Measurements from ENCODE around the gene HDLBP.
"Not testable (repeated sequence)": the region's sequence is repeated elsewhere in the genome, so short reads cannot be mapped to it uniquely, and the experiment has no call there.

The HDLBP gene

GRCh38 chr2:241330616-241330981 is 15.1 kb upstream of the HDLBP start:
- TF ChIP-seq POLR2AphosphoS5 (IDR thresholded peaks at IDR 0.05; ENCODE audit: low read depth, low read length) = no peak
- no peak; the same call in 1 of the 2 replicates for TF ChIP-seq POLR2A (IDR thresholded peaks at IDR 0.05; ENCODE audit: low read depth, low read length)
- TF ChIP-seq TAF1 (IDR thresholded peaks at IDR 0.05; ENCODE audit: borderline replicate concordance, low read depth, low read length) = no peak
- no peak for FAIRE-seq
- DNase-seq (ENCODE audit: insufficient read length) = no peak

- DNase-seq (ENCODE audit: insufficient read length) = no peak
- FAIRE-seq = no peak
- TF ChIP-seq POLR2A (IDR thresholded peaks at IDR 0.05; ENCODE audit: low read depth, low read length) = 0 out of 2 replicates have a peak, but pooled peaks have one; percentile 11
- TF ChIP-seq TAF1 (IDR thresholded peaks at IDR 0.05; ENCODE audit: borderline replicate concordance, low read depth, low read length) = no peak
- peak; percentile 56; the same call in 1 of the 2 replicates for TF ChIP-seq POLR2AphosphoS5 (IDR thresholded peaks at IDR 0.05; ENCODE audit: low read depth, low read length)
These were observed 14.5 kb upstream of the HDLBP start for GRCh38 chr2:241329669-241330615.

- TF ChIP-seq POLR2A (IDR thresholded peaks at IDR 0.05; ENCODE audit: low read depth, low read length) (no peak), POLR2AphosphoS5 (IDR thresholded peaks at IDR 0.05; ENCODE audit: low read depth, low read length) (no peak), TAF1 (IDR thresholded peaks at IDR 0.05; ENCODE audit: borderline replicate concordance, low read depth, low read length) (no peak)
- FAIRE-seq (no peak), DNase-seq (ENCODE audit: insufficient read length) (no peak)
These were observed 9.8 kb upstream of the HDLBP start for GRCh38 chr2:241325257-241325656.

GRCh38 chr2:241324775-241325174 is 9.3 kb upstream of the HDLBP start:
- TF ChIP-seq POLR2A (IDR thresholded peaks at IDR 0.05; ENCODE audit: low read depth, low read length) (no peak), TAF1 (IDR thresholded peaks at IDR 0.05; ENCODE audit: borderline replicate concordance, low read depth, low read length) (no peak), POLR2AphosphoS5 (IDR thresholded peaks at IDR 0.05; ENCODE audit: low read depth, low read length) (no peak)
- FAIRE-seq = no peak
- DNase-seq (ENCODE audit: insufficient read length) = no peak

- no peak for FAIRE-seq
- TF ChIP-seq POLR2AphosphoS5 (IDR thresholded peaks at IDR 0.05; ENCODE audit: low read depth, low read length) = no peak
- no peak for TF ChIP-seq POLR2A (IDR thresholded peaks at IDR 0.05; ENCODE audit: low read depth, low read length)
- TF ChIP-seq TAF1 (IDR thresholded peaks at IDR 0.05; ENCODE audit: borderline replicate concordance, low read depth, low read length) = no peak
- no peak for DNase-seq (ENCODE audit: insufficient read length)
These were observed 8.3 kb upstream of the HDLBP start for GRCh38 chr2:241323778-241324177.

- no peak for DNase-seq (ENCODE audit: insufficient read length)
- no peak for TF ChIP-seq TAF1 (IDR thresholded peaks at IDR 0.05; ENCODE audit: borderline replicate concordance, low read depth, low read length)
- no peak for TF ChIP-seq POLR2A (IDR thresholded peaks at IDR 0.05; ENCODE audit: low read depth, low read length)
- no peak for TF ChIP-seq POLR2AphosphoS5 (IDR thresholded peaks at IDR 0.05; ENCODE audit: low read depth, low read length)
- no peak for FAIRE-seq
These were observed 6.4 kb upstream of the HDLBP start for GRCh38 chr2:241321886-241322285.

GRCh38 chr2:241321033-241321432 is 5.6 kb upstream of the HDLBP start:
- FAIRE-seq (no peak), DNase-seq (ENCODE audit: insufficient read length) (no peak)
- TF ChIP-seq POLR2A (IDR thresholded peaks at IDR 0.05; ENCODE audit: low read depth, low read length) (no peak), TAF1 (IDR thresholded peaks at IDR 0.05; ENCODE audit: borderline replicate concordance, low read depth, low read length) (no peak), POLR2AphosphoS5 (IDR thresholded peaks at IDR 0.05; ENCODE audit: low read depth, low read length) (no peak)

- DNase-seq (ENCODE audit: insufficient read length) (no peak), FAIRE-seq (no peak)
These were observed 4.9 kb upstream of the HDLBP start for GRCh38 chr2:241320394-241320793.

GRCh38 chr2:241318830-241319229 is 3.4 kb upstream of the HDLBP start:
- DNase-seq (ENCODE audit: insufficient read length); FAIRE-seq: not testable (repeated sequence)

More at GRCh38 chr2:241320394-241320793, 4.9 kb upstream of the HDLBP start:
- no peak for TF ChIP-seq POLR2A (IDR thresholded peaks at IDR 0.05; ENCODE audit: low read depth, low read length)
- TF ChIP-seq TAF1 (IDR thresholded peaks at IDR 0.05; ENCODE audit: borderline replicate concordance, low read depth, low read length) = no peak
- no peak for TF ChIP-seq POLR2AphosphoS5 (IDR thresholded peaks at IDR 0.05; ENCODE audit: low read depth, low read length)

- FAIRE-seq (no peak), DNase-seq (ENCODE audit: insufficient read length) (no peak)
- TF ChIP-seq POLR2A (IDR thresholded peaks at IDR 0.05; ENCODE audit: low read depth, low read length) (no peak), POLR2AphosphoS5 (IDR thresholded peaks at IDR 0.05; ENCODE audit: low read depth, low read length) (0 out of 2 replicates have a peak, but pooled peaks have one; percentile 27), TAF1 (IDR thresholded peaks at IDR 0.05; ENCODE audit: borderline replicate concordance, low read depth, low read length) (no peak)
These were observed 1.9 kb upstream of the HDLBP start for GRCh38 chr2:241317391-241317790.

- TF ChIP-seq POLR2A (IDR thresholded peaks at IDR 0.05; ENCODE audit: low read depth, low read length) (no peak), TAF1 (IDR thresholded peaks at IDR 0.05; ENCODE audit: borderline replicate concordance, low read depth, low read length) (no peak), POLR2AphosphoS5 (IDR thresholded peaks at IDR 0.05; ENCODE audit: low read depth, low read length) (no peak)
- no peak for DNase-seq (ENCODE audit: insufficient read length)
- no peak for FAIRE-seq
These were observed 1.4 kb upstream of the HDLBP start for GRCh38 chr2:241316825-241317224.

All from GM12892 (cell line).